Measurements from ENCODE around the gene POU3F3.
A peak's percentile ranks its signal among the peaks of the same experiment; 100 is the strongest.

Gene POU3F3

DNA sequence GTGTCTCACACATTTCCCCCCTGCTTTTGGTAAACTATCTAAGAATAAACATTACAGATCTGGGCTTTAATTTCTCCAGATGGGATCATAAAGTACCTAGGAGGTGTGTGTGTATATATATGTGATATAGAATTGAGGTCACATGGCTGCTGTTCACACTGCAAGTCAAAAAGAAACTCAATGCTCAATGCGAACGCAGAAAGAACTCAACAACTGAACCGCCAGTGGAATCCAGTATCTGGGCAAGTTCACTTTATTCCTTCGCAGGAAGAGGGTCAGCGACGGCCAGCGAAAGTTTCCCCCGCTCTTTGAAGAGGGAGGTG is 17.7 kb downstream of the POU3F3 start:
- DNase-seq (no peak), ATAC-seq (replicated peaks) (no peak)
- H3K9me3 Mint-ChIP-seq = no peaks in the 10 kb centered on the region
- H3K36me3 Mint-ChIP-seq = no peaks in the 10 kb centered on the region
- H3K4me3 Mint-ChIP-seq = peak overlapping the region; percentile 75 to 85
- H3K4me1 Mint-ChIP-seq = peaks cover 13 to 28% of the 10 kb centered on the region in 2 donors
- H3K27ac Mint-ChIP-seq = no peak overlapping the region
- peaks cover 49 to 72% of the 10 kb centered on the region in 2 donors for H3K27me3 Mint-ChIP-seq

DNA sequence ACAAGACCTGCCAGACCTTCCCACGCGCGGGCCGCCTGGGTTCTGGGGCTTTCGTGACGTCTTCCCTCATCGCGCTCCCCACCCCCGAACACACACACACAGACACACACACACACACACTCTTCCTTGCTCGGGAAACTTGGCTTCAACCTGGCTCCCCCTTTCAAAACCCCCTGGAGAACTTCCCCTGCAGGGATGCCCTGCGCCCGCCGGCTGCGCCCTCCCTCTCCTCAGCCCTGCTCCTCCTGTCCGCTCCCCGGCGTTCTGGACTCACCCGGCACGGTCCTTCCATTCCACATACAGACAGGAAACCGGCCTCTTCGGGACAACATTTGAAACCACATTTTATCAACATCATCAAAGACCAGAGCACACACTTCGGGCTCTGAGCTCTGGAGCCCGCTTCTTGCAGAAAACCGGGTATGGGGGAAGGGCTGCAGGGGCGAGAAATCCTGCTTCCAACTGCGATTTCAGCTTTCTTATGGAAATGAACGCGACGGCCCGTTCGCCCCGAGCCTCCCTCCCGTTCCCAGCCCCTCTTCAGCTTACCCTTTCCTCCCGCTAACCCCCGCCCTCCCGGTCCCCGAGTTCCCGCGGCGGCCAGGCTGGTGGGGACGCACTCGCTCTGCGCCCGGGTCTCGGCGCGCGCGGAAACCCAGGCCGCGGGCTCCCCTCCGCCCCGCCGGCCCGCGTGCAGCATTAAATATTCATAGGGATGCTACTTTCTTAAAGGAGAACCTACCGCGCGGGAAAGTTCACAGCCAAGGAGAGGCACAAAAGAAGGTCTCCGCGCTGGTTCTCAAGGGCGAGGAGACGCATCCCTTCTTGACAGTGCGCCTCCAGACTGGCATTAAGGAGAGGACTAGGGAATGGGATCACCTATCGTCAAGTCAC is 18.3 kb downstream of the POU3F3 start:
- DNase-seq (no peak), ATAC-seq (replicated peaks) (no peak)
- Mint-ChIP-seq H3K4me3 (peak overlapping the region; percentile 82 to 85), H3K36me3 (no peaks in the 10 kb centered on the region), H3K27me3 (peaks cover 44 to 65% of the 10 kb centered on the region in 2 donors), H3K9me3 (no peaks in the 10 kb centered on the region), H3K4me1 (peaks cover 13 to 28% of the 10 kb centered on the region in 2 donors), H3K27ac (peak overlapping the region; percentile 63)

DNA sequence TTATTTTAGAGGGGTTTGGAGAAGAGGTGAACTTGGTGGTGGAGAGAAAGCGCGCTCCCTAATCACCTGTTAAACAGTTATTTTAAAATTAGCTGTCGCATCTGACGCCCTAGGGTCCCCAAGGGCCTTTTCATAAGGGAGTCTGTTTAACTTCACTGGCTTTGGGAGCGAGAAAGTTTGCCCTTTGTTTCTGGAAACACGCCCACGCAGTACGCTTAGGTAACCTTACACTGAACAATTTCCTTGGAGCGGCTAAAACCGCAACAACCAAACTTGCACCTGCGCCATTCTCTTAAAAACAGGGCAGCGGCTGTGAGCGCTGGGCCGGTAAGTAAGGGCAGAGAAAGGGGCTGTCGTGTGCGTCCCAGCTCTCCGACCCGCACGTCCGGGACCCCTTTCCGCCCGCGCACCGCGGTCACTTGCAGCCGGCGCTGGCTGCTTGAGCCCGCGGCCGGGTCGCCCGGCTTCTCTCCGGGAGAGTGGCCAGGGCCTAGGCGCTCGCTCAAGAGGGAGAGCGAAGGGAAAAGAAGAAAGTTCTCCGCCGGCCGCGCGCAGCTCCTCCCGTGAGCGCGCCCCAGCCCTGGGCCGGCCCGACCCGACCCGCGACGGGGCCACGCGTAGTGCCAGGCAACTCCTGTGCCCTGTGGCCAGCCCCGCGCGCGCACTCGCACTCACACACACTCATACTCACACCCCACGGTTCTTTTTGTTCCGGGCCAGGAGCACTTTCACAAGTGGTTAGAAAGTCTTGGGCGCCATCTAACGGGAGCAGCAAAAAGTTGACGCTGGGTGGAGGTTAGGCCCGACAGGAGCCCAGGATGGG is 19.2 kb downstream of the POU3F3 start:
- Mint-ChIP-seq H3K4me1 (peaks cover 11 to 19% of the 10 kb centered on the region in 2 donors), H3K27ac (peak overlapping the region; percentile 63), H3K9me3 (no peaks in the 10 kb centered on the region), H3K36me3 (no peaks in the 10 kb centered on the region), H3K27me3 (peaks cover 36 to 57% of the 10 kb centered on the region in 2 donors), H3K4me3 (peak overlapping the region; percentile 82 to 85)
- ATAC-seq (replicated peaks) (peak; percentile 84 to 88), DNase-seq (peak; percentile 64)

DNA sequence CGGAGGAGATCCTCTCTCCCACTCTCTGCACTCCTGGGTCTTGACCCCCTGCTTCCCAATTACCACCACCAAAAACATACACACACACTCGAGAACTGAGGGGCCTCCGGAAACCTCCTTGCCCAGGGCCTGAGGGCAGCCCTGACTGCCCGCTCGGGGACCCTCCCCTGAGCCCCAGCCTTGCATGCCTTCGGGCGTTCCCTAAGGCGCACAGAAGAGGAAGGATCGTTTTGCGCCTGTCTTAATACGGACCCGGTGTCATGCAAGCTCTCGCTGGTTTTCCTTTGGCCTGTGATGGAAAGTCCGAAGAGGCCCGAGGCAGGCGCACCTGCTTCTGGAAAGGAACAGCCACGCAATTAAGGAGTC is 19.8 kb downstream of the POU3F3 start:
- Mint-ChIP-seq H3K27me3 (peaks cover 34 to 52% of the 10 kb centered on the region in 2 donors), H3K4me1 (peaks cover 11 to 18% of the 10 kb centered on the region in 2 donors), H3K4me3 (peak overlapping the region; percentile 82 to 85), H3K36me3 (no peaks in the 10 kb centered on the region), H3K27ac (no peak overlapping the region), H3K9me3 (no peaks in the 10 kb centered on the region)
- DNase-seq = no peak
- peak; percentile 4 to 13 for ATAC-seq (replicated peaks)

DNA sequence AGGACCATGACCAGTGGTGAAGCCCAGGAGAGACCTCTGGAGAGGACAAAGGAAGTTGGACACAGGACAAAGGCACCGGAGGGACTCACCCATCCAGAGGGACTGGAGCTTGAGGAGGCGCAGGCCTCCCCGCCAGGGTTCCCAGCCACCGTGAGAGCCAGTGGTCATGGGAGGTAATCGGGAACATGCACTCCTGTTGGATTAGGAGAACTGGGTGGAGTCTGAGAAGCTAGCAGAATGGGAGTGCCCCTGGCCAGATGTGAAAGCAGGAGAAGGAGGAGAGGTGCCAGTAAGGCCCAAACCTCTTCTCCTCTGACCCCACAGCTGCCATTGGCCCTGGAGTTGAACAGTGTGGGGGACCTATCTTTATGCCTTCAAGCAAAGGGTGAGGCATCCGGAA is 20.3 kb downstream of the POU3F3 start:
- no peak overlapping the region for H3K4me3 Mint-ChIP-seq
- H3K4me1 Mint-ChIP-seq = peaks cover 11 to 18% of the 10 kb centered on the region in 2 donors
- ATAC-seq (replicated peaks) (no peak), DNase-seq (no peak)
- H3K27ac Mint-ChIP-seq = no peak overlapping the region
- H3K36me3 Mint-ChIP-seq = no peaks in the 10 kb centered on the region
- no peaks in the 10 kb centered on the region for H3K9me3 Mint-ChIP-seq
- peaks cover 39 to 52% of the 10 kb centered on the region in 2 donors for H3K27me3 Mint-ChIP-seq

DNA sequence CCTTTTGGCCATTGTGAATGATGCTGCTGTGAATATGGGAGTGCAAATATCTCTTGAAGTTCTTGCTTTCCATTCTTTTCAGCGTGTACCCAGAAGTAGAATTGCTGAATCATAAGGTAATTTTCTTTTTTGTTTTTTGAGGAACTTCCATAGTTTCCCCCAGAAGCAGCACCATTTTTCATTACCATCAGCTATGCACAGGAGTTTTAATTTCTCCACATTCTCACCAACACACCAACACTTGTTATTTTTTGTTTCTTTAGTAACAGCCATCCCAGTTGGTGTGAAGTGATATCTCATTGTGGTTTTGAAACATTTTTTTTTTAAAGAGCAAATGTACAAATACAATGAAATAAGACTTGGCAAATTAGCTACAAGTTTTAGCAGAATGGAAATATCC is 21.3 kb downstream of the POU3F3 start:
- Mint-ChIP-seq H3K36me3 (no peaks in the 10 kb centered on the region), H3K27me3 (peaks cover 32 to 46% of the 10 kb centered on the region in 2 donors), H3K27ac (no peak overlapping the region), H3K4me1 (peaks cover 11 to 18% of the 10 kb centered on the region in 2 donors), H3K4me3 (no peak overlapping the region), H3K9me3 (no peaks in the 10 kb centered on the region)
- ATAC-seq (replicated peaks) (no peak), DNase-seq (no peak)

DNA sequence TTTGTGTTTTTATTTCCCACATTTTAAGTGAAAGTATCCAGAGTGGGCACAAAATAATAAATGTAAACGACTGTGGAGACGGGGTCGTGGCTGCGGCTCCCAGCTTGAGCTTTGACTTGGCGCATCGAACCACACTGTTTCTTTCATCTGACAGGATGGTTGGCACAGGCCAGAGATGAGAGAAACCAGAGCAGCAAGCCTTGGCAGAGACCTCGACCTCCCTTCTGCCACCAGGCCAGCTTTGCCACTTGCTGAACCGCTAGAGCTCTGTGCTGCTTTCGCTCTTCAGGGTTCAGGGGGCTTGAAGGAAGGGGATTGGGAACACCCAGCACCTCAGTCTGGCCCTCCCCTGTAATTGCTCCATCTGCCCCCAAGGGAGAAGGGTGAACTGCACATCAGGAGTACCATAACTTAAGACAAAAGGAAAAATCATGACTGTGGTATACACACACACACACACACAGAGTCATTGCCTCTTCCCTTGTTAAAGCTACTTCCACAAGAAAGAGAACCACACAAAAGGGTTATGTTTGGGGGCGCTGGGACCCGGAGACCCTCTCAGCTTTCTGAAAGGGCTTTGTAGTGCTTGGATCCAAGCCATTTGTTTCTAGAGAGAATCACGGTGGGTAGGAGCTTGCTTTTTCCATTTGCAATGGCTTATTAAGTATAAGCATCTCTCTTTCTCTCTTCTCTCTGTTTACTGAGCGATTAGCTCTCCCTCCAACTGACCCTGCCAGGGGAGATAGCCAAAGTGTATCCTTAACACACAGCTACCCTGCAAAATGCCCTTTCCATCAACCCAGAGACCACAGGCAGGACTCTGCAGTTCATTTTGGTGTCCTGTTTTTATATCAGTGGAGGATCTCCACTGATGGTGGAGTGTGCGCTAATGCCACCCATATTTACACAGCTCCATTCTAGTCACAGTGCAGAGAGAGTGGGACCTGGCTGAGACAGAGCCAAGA is 23.0 kb downstream of the POU3F3 start:
- H3K36me3 Mint-ChIP-seq = no peaks in the 10 kb centered on the region
- no peak overlapping the region for H3K27ac Mint-ChIP-seq
- no peak for ATAC-seq (replicated peaks)
- H3K9me3 Mint-ChIP-seq = no peaks in the 10 kb centered on the region
- no peak for DNase-seq
- H3K4me1 Mint-ChIP-seq = peaks cover 10 to 15% of the 10 kb centered on the region in 2 donors
- H3K4me3 Mint-ChIP-seq = no peak overlapping the region
- peaks cover 29 to 46% of the 10 kb centered on the region in 2 donors for H3K27me3 Mint-ChIP-seq

DNA sequence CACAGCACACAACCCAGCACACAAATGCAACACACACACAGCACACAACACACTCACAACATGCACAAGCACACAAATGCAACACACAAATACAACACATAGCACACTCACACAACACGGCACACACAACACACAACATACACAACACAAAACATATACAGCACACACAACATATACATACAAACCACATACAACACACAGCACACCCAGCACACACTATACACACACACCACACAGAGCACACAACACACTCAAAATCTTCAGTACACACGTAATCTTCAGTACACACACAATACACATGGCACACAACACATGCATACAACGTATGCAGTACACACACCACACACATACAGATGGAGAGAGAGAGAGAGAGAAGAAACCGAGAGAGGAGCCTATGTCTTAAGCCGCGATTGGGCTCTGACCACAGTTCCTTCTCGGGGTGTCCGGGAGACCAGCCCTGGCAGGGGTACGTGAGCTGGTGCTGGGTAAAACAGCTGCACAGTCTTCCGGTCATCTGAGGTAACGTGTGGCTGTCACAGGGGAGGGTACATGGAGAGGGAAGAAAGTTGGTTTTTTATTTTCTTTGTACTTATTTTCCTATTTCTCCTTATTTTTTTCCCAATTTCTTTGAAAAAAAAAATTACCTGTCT is 25.1 kb downstream of the POU3F3 start:
- Mint-ChIP-seq H3K4me1 (peaks cover 0 to 2% of the 10 kb centered on the region in 2 donors), H3K27me3 (peaks cover 26 to 46% of the 10 kb centered on the region in 2 donors), H3K9me3 (no peaks in the 10 kb centered on the region), H3K27ac (no peak overlapping the region), H3K4me3 (no peak overlapping the region), H3K36me3 (no peaks in the 10 kb centered on the region)
- ATAC-seq (replicated peaks) = no peak
- DNase-seq = no peak

DNA sequence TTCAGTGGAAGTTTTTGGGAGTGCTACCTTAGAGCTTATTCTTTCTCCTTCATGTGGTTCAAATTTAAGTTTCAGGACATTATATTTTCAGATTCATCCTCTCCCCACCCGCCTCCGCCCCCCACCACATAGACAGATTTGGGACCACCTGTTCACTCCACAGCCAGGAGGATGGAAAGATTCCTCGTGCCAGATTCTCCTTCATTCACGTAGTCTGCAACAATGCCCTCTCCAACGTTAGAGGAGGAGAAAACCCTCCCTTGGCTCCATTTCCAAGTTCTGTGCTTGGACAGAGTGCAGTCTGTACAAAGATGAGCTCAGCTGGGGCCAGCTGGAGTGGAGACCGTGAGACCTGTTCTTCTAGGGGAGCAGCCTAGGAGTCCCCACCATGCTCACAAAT is 26.2 kb downstream of the POU3F3 start:
- no peaks in the 10 kb centered on the region for H3K9me3 Mint-ChIP-seq

DNA sequence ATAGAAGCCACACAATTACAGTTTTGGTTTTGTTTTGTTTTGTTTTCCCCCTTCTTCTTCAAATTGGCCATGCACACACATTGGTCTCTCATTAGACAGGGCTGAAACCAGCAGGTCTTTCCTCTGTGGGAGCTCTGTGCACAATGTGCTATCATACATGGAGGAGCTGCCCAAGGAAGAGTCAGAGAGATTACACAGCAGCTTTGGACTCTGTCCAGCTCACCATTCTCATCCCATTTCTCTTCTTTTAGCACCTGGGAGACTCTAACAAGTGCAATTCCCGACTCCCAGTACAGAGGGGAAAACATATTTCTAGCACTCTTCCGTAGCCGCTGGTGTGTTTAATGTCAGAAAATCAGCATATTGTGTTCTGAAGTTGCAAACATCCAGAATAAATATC is 29.4 kb downstream of the POU3F3 start:
- H3K27me3 Mint-ChIP-seq = peaks cover 33 to 46% of the 10 kb centered on the region in 2 donors
- H3K4me3 Mint-ChIP-seq = no peak overlapping the region
- no peaks in the 10 kb centered on the region for H3K36me3 Mint-ChIP-seq
- DNase-seq (no peak), ATAC-seq (replicated peaks) (no peak)
- H3K27ac Mint-ChIP-seq = no peak overlapping the region
- peaks cover 8 to 10% of the 10 kb centered on the region in 2 donors for H3K4me1 Mint-ChIP-seq
- peaks cover 0 to 2% of the 10 kb centered on the region in 2 donors for H3K9me3 Mint-ChIP-seq

More for the DNA sequence above, 26.2 kb downstream of the POU3F3 start:
- Mint-ChIP-seq H3K27me3 (peaks cover 33 to 46% of the 10 kb centered on the region in 2 donors), H3K36me3 (no peaks in the 10 kb centered on the region), H3K4me3 (no peak overlapping the region), H3K4me1 (peaks cover 0 to 2% of the 10 kb centered on the region in 2 donors), H3K27ac (no peak overlapping the region)
- ATAC-seq (replicated peaks) (no peak), DNase-seq (no peak)

DNA sequence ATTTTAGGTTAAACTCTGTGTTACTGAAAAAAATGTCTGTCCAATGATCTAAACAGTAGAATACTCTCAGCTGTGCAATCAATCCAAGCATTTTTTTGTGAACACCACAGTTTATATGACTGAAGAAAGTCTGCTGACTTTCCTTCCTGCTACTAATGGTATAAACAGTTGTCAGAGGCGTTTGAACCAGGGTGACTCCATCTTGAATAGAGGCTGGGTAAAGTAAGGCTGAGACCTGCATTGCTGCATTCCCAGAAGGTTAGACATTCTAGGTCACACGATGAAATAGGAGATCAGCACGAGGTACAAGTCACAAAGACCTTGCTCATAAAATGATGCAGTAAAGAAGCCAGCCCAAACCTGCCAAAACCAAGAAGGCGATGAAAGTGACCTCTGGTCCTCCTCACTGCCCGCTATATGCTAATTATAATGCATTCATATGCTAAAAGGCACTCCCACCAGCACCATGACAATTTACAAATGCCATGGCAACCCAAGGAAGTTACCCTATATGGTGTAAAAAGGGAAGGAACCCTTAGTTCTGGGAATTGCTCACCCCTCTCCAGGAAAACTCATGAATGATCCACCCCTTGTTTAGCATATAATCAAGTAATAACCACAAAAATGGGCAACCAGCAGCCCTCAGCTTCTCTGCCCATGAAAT is 31.3 kb downstream of the POU3F3 start:
- no peak for DNase-seq
- peaks cover 27 to 35% of the 10 kb centered on the region in 2 donors for H3K27me3 Mint-ChIP-seq
- peaks cover 19 to 26% of the 10 kb centered on the region in 2 donors for H3K4me1 Mint-ChIP-seq
- peaks cover 0 to 6% of the 10 kb centered on the region in 2 donors for H3K9me3 Mint-ChIP-seq
- no peaks in the 10 kb centered on the region for H3K36me3 Mint-ChIP-seq
- H3K27ac Mint-ChIP-seq = no peak overlapping the region
- H3K4me3 Mint-ChIP-seq = no peak overlapping the region
- ATAC-seq (replicated peaks) = no peak

DNA sequence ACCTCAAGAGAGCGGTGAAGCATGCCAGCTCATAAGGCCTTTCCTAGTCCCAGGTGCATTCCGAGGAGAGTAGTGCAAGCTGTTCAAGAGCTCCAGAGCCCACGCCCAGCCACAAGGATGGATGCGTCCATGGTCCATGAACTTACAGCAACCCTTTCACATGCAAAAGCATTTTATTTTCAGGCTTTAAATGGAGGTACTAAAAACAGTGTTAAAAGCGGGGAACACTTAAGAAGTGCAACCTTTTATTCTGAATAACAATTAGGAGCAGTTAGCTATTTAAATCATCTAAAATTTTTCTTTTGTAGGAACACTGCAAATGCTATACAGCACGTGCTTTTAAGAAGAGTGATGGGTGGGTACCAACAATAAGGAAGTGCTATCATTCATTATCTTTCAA is 33.8 kb downstream of the POU3F3 start:
- no peak for ATAC-seq (replicated peaks)
- DNase-seq = no peak
- no peak overlapping the region for H3K4me3 Mint-ChIP-seq
- H3K9me3 Mint-ChIP-seq = peaks cover 0 to 7% of the 10 kb centered on the region in 2 donors
- peaks cover 20 to 29% of the 10 kb centered on the region in 2 donors for H3K4me1 Mint-ChIP-seq
- H3K36me3 Mint-ChIP-seq = no peaks in the 10 kb centered on the region
- peaks cover 12 to 15% of the 10 kb centered on the region in 2 donors for H3K27me3 Mint-ChIP-seq
- H3K27ac Mint-ChIP-seq = no peak overlapping the region
